HG02852 (cell line): ENCODE data around the gene SHCBP1.
"Not testable (repeated sequence)": the region's sequence is repeated elsewhere in the genome, so short reads cannot be mapped to it uniquely, and the experiment has no call there.

Source experiments
- ATAC-seq: cut with Tn5 transposase; IDR thresholded peaks from one replicate; pipeline ENCODE4 v1.9.1; 2021; ENCODE audit warnings: mild to moderate bottlenecking, moderate library complexity; ENCODE audit not compliant: unreplicated experiment

SHCBP1 gene

GRCh38 chr16:46621006-46621933 lies at the start of gene SHCBP1:
TSS of gene SHCBP1 (minus strand) at chr16:46621379. CDS start at chr16:46621359, 20 bp downstream.
- ATAC-seq = peak; percentile 91

- ATAC-seq = no peak
Observed at GRCh38 chr16:46662123-46662522, 40.9 kb upstream of the SHCBP1 start.

- peak; percentile 93 for ATAC-seq
Observed at GRCh38 chr16:46658925-46659324, 37.7 kb upstream of the SHCBP1 start.

- ATAC-seq = no peak
Observed at GRCh38 chr16:46651305-46651704, 30.1 kb upstream of the SHCBP1 start.

GRCh38 chr16:46650254-46650623 lies 29.1 kb upstream of the SHCBP1 start:
- ATAC-seq = no peak

- no peak for ATAC-seq
Observed at GRCh38 chr16:46649588-46650253, 28.5 kb upstream of the SHCBP1 start.

- no peak for ATAC-seq
Observed at GRCh38 chr16:46648656-46649055, 27.5 kb upstream of the SHCBP1 start.

GRCh38 chr16:46638947-46639925 lies 18.1 kb upstream of the SHCBP1 start:
- no peak for ATAC-seq

- no peak for ATAC-seq
Observed at GRCh38 chr16:46632778-46633733, 11.9 kb upstream of the SHCBP1 start.

- no peak for ATAC-seq
Observed at GRCh38 chr16:46629331-46630219, 8.4 kb upstream of the SHCBP1 start.

- ATAC-seq = no peak
Observed at GRCh38 chr16:46627746-46628145, 6.6 kb upstream of the SHCBP1 start.

GRCh38 chr16:46626681-46627080 lies 5.5 kb upstream of the SHCBP1 start:
- ATAC-seq = not testable (repeated sequence)

- not testable (repeated sequence) for ATAC-seq
Observed at GRCh38 chr16:46624862-46625261, 3.7 kb upstream of the SHCBP1 start.

- not testable (repeated sequence) for ATAC-seq
Observed at GRCh38 chr16:46623707-46624106, 2.5 kb upstream of the SHCBP1 start.

- not testable (repeated sequence) for ATAC-seq
Observed at GRCh38 chr16:46623246-46623645, 2.1 kb upstream of the SHCBP1 start.

- no peak for ATAC-seq
Observed at GRCh38 chr16:46621934-46622676, 926 bp upstream of the SHCBP1 start.

- peak; percentile 6 for ATAC-seq
Observed at GRCh38 chr16:46620266-46621005, 743 bp downstream of the SHCBP1 start.
